GM23338 (cell line): Measurements from ENCODE around the gene TMEM120B. TPM values are rescaled to one million over a fixed set of nuclear protein-coding genes. Genes with fewer than 3 reads are reported as not detected.

Source experiments
- ATAC-seq: fragments of 200-7000 bp; cut with Tn5 transposase; 3 replicates; pipeline ENCODE4 v1.9.1; 2020
- DNase-seq: peaks from one replicate; pipeline ENCODE4 v3.0.0-alpha.2; 2015; ENCODE audit warnings: low spot score
- H2AFZ ChIP-seq: fragments of 200-600 bp; sonication (generic); 2 replicates; pipeline ENCODE4 v1.8.0; 2016; ENCODE audit warnings: antibody characterized with exemption, mild to moderate bottlenecking, moderate library complexity
- H3F3A ChIP-seq: fragments of 200-600 bp; sonication (generic); replicated peaks from 2 replicates; pipeline ENCODE4 v1.8.0; 2017; ENCODE audit warnings: antibody characterized with exemption, mixed run types, low read depth
- H3K27ac ChIP-seq: fragments of 200-600 bp; sonication (generic); 2 replicates; pipeline ENCODE4 v1.6.1; 2016; ENCODE audit warnings: low read depth
- H3K27me3 ChIP-seq: fragments of 200-600 bp; sonication (generic); 2 replicates; pipeline ENCODE4 v1.8.0; 2016; ENCODE audit warnings: mild to moderate bottlenecking, mixed run types, moderate library complexity; ENCODE audit not compliant: insufficient read depth
- H3K36me3 ChIP-seq: fragments of 200-600 bp; sonication (generic); 2 replicates; pipeline ENCODE4 v1.8.0; 2016; ENCODE audit warnings: mild to moderate bottlenecking; ENCODE audit not compliant: insufficient read depth
- H3K4me1 ChIP-seq: fragments of 200-600 bp; sonication (generic); 2 replicates; pipeline ENCODE4 v1.8.0; 2016; ENCODE audit warnings: mild to moderate bottlenecking, moderate library complexity; ENCODE audit not compliant: insufficient read depth
- H3K4me2 ChIP-seq: fragments of 200-600 bp; sonication (generic); 2 replicates; pipeline ENCODE4 v1.7.1; 2017; ENCODE audit warnings: mixed run types
- H3K4me3 ChIP-seq: fragments of 200-600 bp; sonication (generic); 2 replicates; pipeline ENCODE4 v1.6.1; 2016; ENCODE audit warnings: mixed run types
- H3K79me2 ChIP-seq: fragments of 200-600 bp; sonication (generic); replicated peaks from 2 replicates; pipeline ENCODE4 v1.8.0; 2017; ENCODE audit warnings: mild to moderate bottlenecking; ENCODE audit not compliant: insufficient read depth
- H3K9me2 ChIP-seq: fragments of 200-600 bp; sonication (generic); 2 replicates; pipeline ENCODE4 v1.8.0; 2017; ENCODE audit not compliant: insufficient read depth
- H4K20me1 ChIP-seq: fragments of 200-600 bp; sonication (generic); replicated peaks from 2 replicates; pipeline ENCODE4 v1.8.0; 2017; ENCODE audit warnings: mild to moderate bottlenecking; ENCODE audit not compliant: insufficient read depth
- H3K27ac Mint-ChIP-seq: 2 replicates; pipeline ENCODE4 v1.8.0; 2020; ENCODE audit warnings: inconsistent platforms, mild to moderate bottlenecking, moderate library complexity, mixed read lengths
- H3K27me3 Mint-ChIP-seq: 3 replicates; pipeline ENCODE4 v1.8.0; 2022; ENCODE audit warnings: low read depth, mild to moderate bottlenecking, moderate library complexity, mixed read lengths, inconsistent platforms; ENCODE audit not compliant: insufficient read depth, poor library complexity
- H3K36me3 Mint-ChIP-seq: 3 replicates; pipeline ENCODE4 v1.8.0; 2021; ENCODE audit warnings: low read depth, mild to moderate bottlenecking, inconsistent platforms, moderate library complexity, mixed read lengths
- H3K4me1 Mint-ChIP-seq: 3 replicates; pipeline ENCODE4 v1.8.0; 2020; ENCODE audit warnings: mild to moderate bottlenecking, inconsistent platforms, mixed read lengths
- H3K4me3 Mint-ChIP-seq: 3 replicates; pipeline ENCODE4 v1.8.0; 2021; ENCODE audit warnings: moderate library complexity, mild to moderate bottlenecking, inconsistent platforms, mixed read lengths
- H3K9me3 Mint-ChIP-seq: 3 replicates; pipeline ENCODE4 v1.8.0; 2020; ENCODE audit warnings: moderate library complexity, mild to moderate bottlenecking, inconsistent platforms, mixed read lengths
- CREB1 ChIP-seq: fragments of 250-450 bp; sonication (Bioruptor Pico); IDR thresholded peaks from 2 replicates; pipeline ENCODE4 v1.5.0; 2020; ENCODE audit warnings: low read depth, mild to moderate bottlenecking, moderate library complexity
- CTCF ChIP-seq, 2 experiments: fragments of 200-600 bp in 1 of 2; sonication (generic) in 1 of 2; conservative IDR thresholded peaks; 2 replicates each; pipeline versions ENCODE4 v1.5.1 to v1.6.1; 2016 to 2017; ENCODE audit warnings: antibody characterized with exemption in 2 of 2, low read depth in 2 of 2, mild to moderate bottlenecking in 2 of 2, moderate library complexity in 1 of 2
- ETS1 ChIP-seq: IDR thresholded peaks from 2 replicates; pipeline ENCODE4 v1.6.1; 2016; ENCODE audit warnings: antibody characterized with exemption
- EZH2 ChIP-seq: fragments of 200-600 bp; sonication (generic); IDR thresholded peaks from one replicate; pipeline ENCODE4 v1.8.0; 2017; ENCODE audit warnings: antibody characterized with exemption, mild to moderate bottlenecking, low read depth; ENCODE audit not compliant: unreplicated experiment
- EZH2phosphoT487 ChIP-seq: fragments of 200-600 bp; sonication (generic); IDR thresholded peaks from one replicate; pipeline ENCODE4 v1.8.1; 2018; ENCODE audit warnings: antibody characterized with exemption; ENCODE audit not compliant: unreplicated experiment
- JUNB ChIP-seq: IDR thresholded peaks from one replicate; pipeline ENCODE4 v1.6.1; 2016; ENCODE audit warnings: antibody characterized with exemption; ENCODE audit not compliant: unreplicated experiment
- NANOG ChIP-seq: IDR thresholded peaks from 2 replicates; pipeline ENCODE4 v1.6.1; 2016; ENCODE audit warnings: antibody characterized with exemption, borderline replicate concordance
- POLR2AphosphoS5 ChIP-seq: IDR thresholded peaks from 2 replicates; pipeline ENCODE4 v1.6.1; 2016; ENCODE audit warnings: antibody characterized with exemption, low read depth
- STAT1 ChIP-seq: IDR thresholded peaks from one replicate; pipeline ENCODE4 v1.6.1; 2016; ENCODE audit warnings: antibody characterized with exemption; ENCODE audit not compliant: unreplicated experiment
- ZNF114 ChIP-seq: fragments of 250-450 bp; sonication (Bioruptor Pico); IDR thresholded peaks from 2 replicates; pipeline ENCODE4 v1.5.0; 2020; ENCODE audit warnings: mild to moderate bottlenecking, moderate library complexity
- ZNF331 ChIP-seq: fragments of 250-450 bp; sonication (Bioruptor Pico); IDR thresholded peaks from 2 replicates; pipeline ENCODE4 v1.5.0; 2020; ENCODE audit warnings: low read depth, mild to moderate bottlenecking, moderate library complexity
- ZNF462 ChIP-seq: fragments of 250-450 bp; sonication (Bioruptor Pico); IDR thresholded peaks from 2 replicates; pipeline ENCODE4 v1.5.0; 2020; ENCODE audit warnings: mild to moderate bottlenecking, moderate library complexity
- polyA plus RNA-seq: library from polyadenylated mRNA; unstranded; fragments of >200 nt; fragmentation: Nextera tagmentation; extraction: Ambion mirVana; gene quantifications from 2 replicates; pipeline ENCODE4 v1.2.1, GENCODE V29; 2016
- total RNA-seq: library from RNA; depleted of rRNA; stranded (reverse); fragments of >200 nt; shearing (Covaris generic); gene quantifications from 2 replicates; pipeline ENCODE4 v1.2.3, GENCODE V29; 2014

The TMEM120B gene
- total and polyA plus RNA-seq, 2 experiments from 2014 or later = 15.0 to 36.0 TPM

GRCh38 chr12:121725423-121725822 is 12.9 kb downstream of the TMEM120B start:
- H3K27me3 ChIP-seq = no peaks in the 10 kb centered on the region
- H3K4me2 ChIP-seq = no peak overlapping the region
- Mint-ChIP-seq H3K36me3 (peaks cover 28% of the 10 kb centered on the region), H3K27me3 (peaks cover 7% of the 10 kb centered on the region), H3K4me3 (no peak overlapping the region), H3K9me3 (no peaks in the 10 kb centered on the region), H3K4me1 (peaks cover 3% of the 10 kb centered on the region; the same call in 1 of the 3 replicates), H3K27ac (no peak overlapping the region)
- H3K9me2 ChIP-seq = no peaks in the 10 kb centered on the region
- TF ChIP-seq EZH2 (no peak), EZH2phosphoT487 (no peak), NANOG (no peak), ZNF331 (CRISPR knock-in tag) (no peak)
- ATAC-seq = no peak
- 0 out of 2 replicates have a peak, but pooled peaks cover 7% of the 10 kb centered on the region for H3F3A ChIP-seq
- no peak overlapping the region for H3K4me3 ChIP-seq
- no peak for DNase-seq
- H3K27ac ChIP-seq = peak overlapping the region; percentile 76; the same call in 1 of the 2 replicates
- H2AFZ ChIP-seq = no peak overlapping the region
- H3K4me1 ChIP-seq = no peaks in the 10 kb centered on the region
- H3K36me3 ChIP-seq = no peaks in the 10 kb centered on the region; the same call in 1 of the 2 replicates
- peaks cover 73% of the 10 kb centered on the region for H3K79me2 ChIP-seq
- H4K20me1 ChIP-seq = peaks cover 46% of the 10 kb centered on the region

GRCh38 chr12:121729021-121729420 is 16.5 kb downstream of the TMEM120B start:
- no peaks in the 10 kb centered on the region for H3K4me1 ChIP-seq
- no peaks in the 10 kb centered on the region; the same call in 1 of the 2 replicates for H3F3A ChIP-seq
- H2AFZ ChIP-seq = no peak overlapping the region
- Mint-ChIP-seq H3K36me3 (peaks cover 22% of the 10 kb centered on the region; the same call in 2 of the 3 replicates), H3K27ac (no peak overlapping the region), H3K4me1 (peaks cover 3% of the 10 kb centered on the region; the same call in 1 of the 3 replicates), H3K4me3 (no peak overlapping the region), H3K9me3 (no peaks in the 10 kb centered on the region), H3K27me3 (peaks cover 5% of the 10 kb centered on the region)
- ATAC-seq (no peak), DNase-seq (no peak)
- 0 out of 2 replicates have a peak overlapping the region, but pooled peaks have one; percentile 66 for H3K27ac ChIP-seq
- peaks cover 55% of the 10 kb centered on the region for H3K79me2 ChIP-seq
- no peak overlapping the region for H3K4me3 ChIP-seq
- H3K36me3 ChIP-seq = no peaks in the 10 kb centered on the region; the same call in 1 of the 2 replicates
- no peaks in the 10 kb centered on the region for H3K27me3 ChIP-seq
- peaks cover 30% of the 10 kb centered on the region for H4K20me1 ChIP-seq
- H3K9me2 ChIP-seq = no peaks in the 10 kb centered on the region
- H3K4me2 ChIP-seq = no peak overlapping the region
- TF ChIP-seq ZNF331 (CRISPR knock-in tag) (no peak), CREB1 (CRISPR knock-in tag) (no peak), EZH2phosphoT487 (no peak), POLR2AphosphoS5 (no peak), JUNB (no peak), ETS1 (no peak), CTCF (conservative IDR thresholded peaks at IDR 0.05; ENCODE audit: low read depth in 2 of 2) (no peak), EZH2 (no peak), ZNF114 (no peak), NANOG (no peak), STAT1 (no peak), ZNF462 (CRISPR knock-in tag) (no peak)
